K562 (cell line): ENCODE results near the gene ENTPD5.

Experiments
- BACH1 ChIP-seq: fragments of 200-800 bp; sonication (Bioruptor generic); IDR thresholded peaks from 2 replicates; pipeline ENCODE4 v1.6.1; 2016; ENCODE audit warnings: missing genetic modification characterization, missing compliant biosample characterization
- ZNF354B ChIP-seq: fragments of 250-450 bp; sonication (Bioruptor Pico); IDR thresholded peaks from 2 replicates; pipeline ENCODE4 v1.4.0; 2020
- TF ChIP-seq, protein P1 (sequence below): sonication (generic); formaldehyde crosslinking; IDR thresholded peaks from 2 replicates; pipeline ENCODE4 v1.5.0; 2020; ENCODE audit warnings: missing genetic modification reagents

- no peak for TF ChIP-seq BACH1 (tag)
- TF ChIP-seq, protein P1, sequence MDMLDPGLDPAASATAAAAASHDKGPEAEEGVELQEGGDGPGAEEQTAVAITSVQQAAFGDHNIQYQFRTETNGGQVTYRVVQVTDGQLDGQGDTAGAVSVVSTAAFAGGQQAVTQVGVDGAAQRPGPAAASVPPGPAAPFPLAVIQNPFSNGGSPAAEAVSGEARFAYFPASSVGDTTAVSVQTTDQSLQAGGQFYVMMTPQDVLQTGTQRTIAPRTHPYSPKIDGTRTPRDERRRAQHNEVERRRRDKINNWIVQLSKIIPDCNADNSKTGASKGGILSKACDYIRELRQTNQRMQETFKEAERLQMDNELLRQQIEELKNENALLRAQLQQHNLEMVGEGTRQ (CRISPR knock-in tag), result no peak
- no peak for TF ChIP-seq ZNF354B
These were observed at the start of gene ENTPD5, which contains the start of gene BBOF1 for GRCh38 chr14:74018586-74019407.
